Calu3 (cell line): ENCODE measurements around the gene CXCL1. TPM values are rescaled to one million over a fixed set of nuclear protein-coding genes. Genes with fewer than 3 reads are reported as not detected.

ENCODE experiments used
- BruUV-seq: library from RNA; stranded (reverse); fragments of 400-500 nt; replicated peaks from 2 replicates; lab custom pipeline; 2021; lab: Mats Ljungman, UMichigan
- CTCF ChIA-PET: fragments of 300-600 bp; sonication (Branson Sonifier 250); formaldehyde crosslinking; loops from one replicate; lab custom pipeline; 2022; ENCODE audit warnings: antibody characterized with exemption; lab: Charles Lee
- DNase-seq: peaks from one replicate; pipeline ENCODE4 v3.0.0; 2022
- H3K27ac Mint-ChIP-seq: one replicate; pipeline ENCODE4 v1.8.0; 2022; ENCODE audit warnings: mixed read lengths; ENCODE audit not compliant: unreplicated experiment
- H3K27me3 Mint-ChIP-seq: one replicate; pipeline ENCODE4 v1.8.0; 2022; ENCODE audit warnings: mixed read lengths; ENCODE audit not compliant: unreplicated experiment
- H3K36me3 Mint-ChIP-seq: one replicate; pipeline ENCODE4 v1.8.0; 2022; ENCODE audit warnings: mild to moderate bottlenecking, moderate library complexity, mixed read lengths; ENCODE audit not compliant: insufficient read depth, unreplicated experiment
- H3K4me1 Mint-ChIP-seq: one replicate; pipeline ENCODE4 v1.8.0; 2022; ENCODE audit warnings: mild to moderate bottlenecking, low read depth, mixed read lengths; ENCODE audit not compliant: unreplicated experiment
- H3K4me3 Mint-ChIP-seq: one replicate; pipeline ENCODE4 v1.8.0; 2022; ENCODE audit warnings: mild to moderate bottlenecking, low read depth, moderate library complexity, mixed read lengths; ENCODE audit not compliant: unreplicated experiment
- H3K9me3 Mint-ChIP-seq: one replicate; pipeline ENCODE4 v1.8.0; 2022; ENCODE audit warnings: low read depth, mixed read lengths; ENCODE audit not compliant: unreplicated experiment
- intact Hi-C: fragments of 100-400 bp; cut with micrococcal nuclease; formaldehyde crosslinking; loops from one replicate; pipeline ENCODE4 v1.10.0; 2022; ENCODE audit not compliant: unreplicated experiment
- total RNA-seq: library from RNA; stranded (reverse); gene quantifications from 2 replicates; pipeline ENCODE4 v1.2.3, GENCODE V29; 2022
- TF ChIP-seq, protein P1 (sequence below): fragments of 200-600 bp; IDR thresholded peaks from one replicate; pipeline ENCODE4 v1.8.0; 2022; ENCODE audit warnings: antibody characterized with exemption; ENCODE audit not compliant: unreplicated experiment

Gene CXCL1
- total RNA-seq, 1 experiment from 2014 or later, result 414 TPM

DNA sequence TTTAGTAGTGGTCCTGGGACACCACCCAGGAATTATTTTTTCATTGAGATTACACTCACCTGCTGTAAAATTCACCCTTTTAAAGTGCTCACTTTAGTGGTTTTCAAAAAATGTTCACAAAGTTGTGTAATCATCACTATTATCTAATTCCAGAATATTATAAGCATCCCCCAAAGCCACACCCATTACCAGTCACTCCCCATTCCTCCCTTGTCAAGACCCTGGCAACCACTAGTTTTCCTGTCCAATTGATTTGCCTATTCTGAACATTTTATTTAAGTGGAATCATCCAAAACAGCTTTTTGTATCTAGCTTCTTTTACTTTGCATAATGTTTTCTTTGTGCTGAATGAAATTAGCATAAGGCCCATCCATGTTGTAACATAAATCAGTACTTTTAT, 45.4 kb upstream of the CXCL1 start:
- Mint-ChIP-seq H3K9me3 (peaks cover 6% of the 10 kb centered on the region), H3K36me3 (no peaks in the 10 kb centered on the region), H3K4me1 (peaks cover 23% of the 10 kb centered on the region), H3K27ac (no peak overlapping the region), H3K27me3 (no peaks in the 10 kb centered on the region), H3K4me3 (no peak overlapping the region)
- intact Hi-C loops, result no loop called here
- no TSS peak for BruUV-seq
- TF ChIP-seq, protein P1, sequence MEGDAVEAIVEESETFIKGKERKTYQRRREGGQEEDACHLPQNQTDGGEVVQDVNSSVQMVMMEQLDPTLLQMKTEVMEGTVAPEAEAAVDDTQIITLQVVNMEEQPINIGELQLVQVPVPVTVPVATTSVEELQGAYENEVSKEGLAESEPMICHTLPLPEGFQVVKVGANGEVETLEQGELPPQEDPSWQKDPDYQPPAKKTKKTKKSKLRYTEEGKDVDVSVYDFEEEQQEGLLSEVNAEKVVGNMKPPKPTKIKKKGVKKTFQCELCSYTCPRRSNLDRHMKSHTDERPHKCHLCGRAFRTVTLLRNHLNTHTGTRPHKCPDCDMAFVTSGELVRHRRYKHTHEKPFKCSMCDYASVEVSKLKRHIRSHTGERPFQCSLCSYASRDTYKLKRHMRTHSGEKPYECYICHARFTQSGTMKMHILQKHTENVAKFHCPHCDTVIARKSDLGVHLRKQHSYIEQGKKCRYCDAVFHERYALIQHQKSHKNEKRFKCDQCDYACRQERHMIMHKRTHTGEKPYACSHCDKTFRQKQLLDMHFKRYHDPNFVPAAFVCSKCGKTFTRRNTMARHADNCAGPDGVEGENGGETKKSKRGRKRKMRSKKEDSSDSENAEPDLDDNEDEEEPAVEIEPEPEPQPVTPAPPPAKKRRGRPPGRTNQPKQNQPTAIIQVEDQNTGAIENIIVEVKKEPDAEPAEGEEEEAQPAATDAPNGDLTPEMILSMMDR, result no peak
- CTCF ChIA-PET, result no interaction called here
- no peak for DNase-seq

DNA sequence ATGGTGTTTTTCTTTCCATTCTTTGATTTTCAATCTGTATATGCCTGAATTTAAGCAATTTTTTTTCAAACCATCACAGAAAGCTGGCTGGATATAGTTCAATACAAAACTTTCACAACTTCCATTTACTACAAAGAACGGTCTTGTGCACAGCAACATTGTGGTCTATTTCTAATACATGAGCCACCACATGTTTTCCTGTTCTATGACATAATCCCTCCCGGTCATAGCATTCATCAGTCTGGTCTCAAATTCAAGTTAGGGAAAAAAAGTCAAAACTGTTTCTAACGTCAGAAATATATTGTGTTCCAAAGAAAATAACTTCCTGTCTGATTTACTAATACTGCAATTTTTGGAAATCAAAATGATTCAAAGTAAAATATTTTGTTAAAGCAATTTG, 40.2 kb upstream of the CXCL1 start:
- no peak for DNase-seq
- no peaks in the 10 kb centered on the region for H3K36me3 Mint-ChIP-seq

DNA sequence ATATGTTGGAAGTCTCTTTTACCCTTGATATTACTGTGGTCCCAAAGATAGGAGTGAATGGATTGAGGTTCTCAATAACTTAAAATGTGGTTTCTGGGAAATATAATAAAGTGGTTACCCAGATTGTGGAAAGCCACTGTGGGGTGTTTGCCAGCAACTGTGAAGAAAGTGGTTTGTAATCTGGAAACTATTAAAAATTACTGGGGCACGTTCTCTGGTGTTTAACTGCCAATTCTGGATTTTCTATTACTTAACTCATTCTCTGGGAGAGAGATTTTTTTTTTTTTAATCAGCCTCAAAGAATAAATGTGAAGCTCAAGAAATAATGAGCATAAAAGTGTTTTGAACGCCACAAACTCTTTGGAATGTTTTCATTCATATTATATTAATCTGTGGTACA, 37.6 kb upstream of the CXCL1 start:
- DNase-seq, result no peak
- H3K36me3 Mint-ChIP-seq, result peaks cover 3% of the 10 kb centered on the region
- CTCF ChIA-PET, result interaction anchor here (0.6 kb wide), 1 partner anchor 10 kb away, joined by 4 read pairs; no protein-coding TSS in a partner anchor

More for the DNA sequence above, 40.2 kb upstream of the CXCL1 start:
- no peak overlapping the region for H3K4me3 Mint-ChIP-seq
- H3K27ac Mint-ChIP-seq, result no peak overlapping the region
- TF ChIP-seq, protein P1, result no peak
- CTCF ChIA-PET, result no interaction called here
- intact Hi-C loops, result no loop called here
- BruUV-seq, result no TSS peak
- peaks cover 6% of the 10 kb centered on the region for H3K9me3 Mint-ChIP-seq
- H3K4me1 Mint-ChIP-seq, result peaks cover 3% of the 10 kb centered on the region
- H3K27me3 Mint-ChIP-seq, result no peaks in the 10 kb centered on the region

DNA sequence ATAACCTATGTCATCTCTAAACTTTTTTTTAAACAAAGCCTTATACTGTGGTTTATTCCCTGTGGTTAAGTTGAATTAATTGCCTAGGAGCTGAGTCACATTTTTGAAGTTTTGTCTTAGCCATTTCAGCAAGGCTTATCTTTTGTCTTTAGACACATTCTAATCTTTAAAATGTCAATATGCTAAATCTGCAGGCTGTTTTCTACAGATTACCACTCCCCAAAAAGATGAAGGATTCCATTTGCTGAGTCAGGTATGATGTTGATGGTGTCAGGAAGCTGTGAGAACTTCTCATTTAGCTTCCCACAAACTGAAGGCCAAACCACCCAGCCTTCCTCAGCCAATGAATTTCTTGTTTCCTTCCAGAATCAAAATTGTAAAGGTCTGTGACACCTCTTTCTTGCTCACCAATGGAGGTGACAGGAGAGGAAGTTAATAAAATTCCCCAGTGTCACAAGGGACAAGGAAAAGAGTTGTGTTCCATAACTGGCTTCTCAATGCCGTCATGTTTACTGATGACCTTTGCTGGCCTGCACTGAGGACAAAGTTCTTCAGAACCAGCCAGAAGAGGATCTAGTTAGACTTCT, 36.4 kb upstream of the CXCL1 start:
- DNase-seq, result no peak
- TF ChIP-seq, protein P1, result no peak
- BruUV-seq, result no TSS peak
- Mint-ChIP-seq H3K27me3 (no peaks in the 10 kb centered on the region), H3K36me3 (peaks cover 10% of the 10 kb centered on the region), H3K4me1 (no peaks in the 10 kb centered on the region), H3K4me3 (no peak overlapping the region), H3K9me3 (peaks cover 2% of the 10 kb centered on the region), H3K27ac (no peak overlapping the region)
- intact Hi-C loops, result no loop called here
- CTCF ChIA-PET, result no interaction called here

More for the DNA sequence above, 37.6 kb upstream of the CXCL1 start:
- Mint-ChIP-seq H3K9me3 (peaks cover 6% of the 10 kb centered on the region), H3K4me3 (no peak overlapping the region), H3K4me1 (no peaks in the 10 kb centered on the region), H3K27ac (no peak overlapping the region), H3K27me3 (no peaks in the 10 kb centered on the region)
- intact Hi-C loops, result no loop called here
- no TSS peak for BruUV-seq
- TF ChIP-seq, protein P1, result no peak
